Ovary (tissue), 3 donors: ENCODE results near the gene HSF5.

ENCODE experiments used
- EP300 ChIP-seq: sonication (generic); formaldehyde crosslinking; IDR thresholded peaks from one replicate; pipeline ENCODE4 v1.6.1; 2017; ENCODE audit warnings: antibody characterized with exemption
- POLR2A ChIP-seq: fragments of 450-650 bp; IDR thresholded peaks from one replicate; pipeline ENCODE4 v1.6.1; 2017; ENCODE audit warnings: antibody characterized with exemption, mild to moderate bottlenecking, moderate library complexity
- TF ChIP-seq, protein P1 (sequence below), 3 donors: fragments of 450-650 bp in 2 of 3; fragments of 200-600 bp in 1 of 3; IDR thresholded peaks; one replicate each; pipeline versions ENCODE4 v1.5.1 to v1.8.0; 2016 to 2022; ENCODE audit warnings: antibody characterized with exemption in 3 of 3, mild to moderate bottlenecking in 1 of 3
- donor health status: DM: no; HTN: no; CAD: no.

DNA sequence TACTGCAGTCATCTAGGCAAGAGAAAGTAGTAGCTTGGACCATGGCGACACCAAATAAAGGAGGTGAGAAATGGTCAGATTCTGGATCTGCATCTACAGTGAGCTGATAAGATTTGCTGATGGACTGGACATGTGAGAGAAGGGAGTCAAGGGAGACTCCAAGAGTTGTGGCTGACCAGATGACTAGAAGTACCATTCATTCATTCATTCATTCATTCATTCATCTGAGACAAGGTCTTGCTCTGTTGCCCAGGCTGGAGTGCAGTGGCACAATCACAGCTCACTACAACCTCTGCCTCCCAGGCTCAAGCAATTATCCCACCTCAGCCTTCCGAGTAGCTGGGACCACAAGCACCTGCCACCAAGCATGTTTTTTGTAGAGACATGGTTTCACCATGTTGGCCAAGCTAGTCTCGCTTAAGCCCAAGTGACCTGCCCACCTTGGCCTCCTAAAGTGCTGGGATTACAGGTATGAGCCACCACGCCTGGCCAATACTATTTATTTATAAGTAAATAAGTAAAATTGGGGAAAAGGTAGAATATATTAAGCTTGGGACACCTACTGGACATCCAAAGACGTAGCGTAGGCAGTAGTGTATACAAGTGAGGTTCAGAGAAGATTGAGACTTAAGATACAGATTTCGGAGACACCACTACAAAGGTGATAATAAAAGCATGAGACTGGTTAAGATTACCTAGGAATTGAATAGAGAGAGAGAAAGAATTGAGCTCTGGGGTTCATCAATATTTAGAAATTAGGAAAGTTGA, 55.2 kb downstream of the HSF5 start:
- TF ChIP-seq, protein P1, sequence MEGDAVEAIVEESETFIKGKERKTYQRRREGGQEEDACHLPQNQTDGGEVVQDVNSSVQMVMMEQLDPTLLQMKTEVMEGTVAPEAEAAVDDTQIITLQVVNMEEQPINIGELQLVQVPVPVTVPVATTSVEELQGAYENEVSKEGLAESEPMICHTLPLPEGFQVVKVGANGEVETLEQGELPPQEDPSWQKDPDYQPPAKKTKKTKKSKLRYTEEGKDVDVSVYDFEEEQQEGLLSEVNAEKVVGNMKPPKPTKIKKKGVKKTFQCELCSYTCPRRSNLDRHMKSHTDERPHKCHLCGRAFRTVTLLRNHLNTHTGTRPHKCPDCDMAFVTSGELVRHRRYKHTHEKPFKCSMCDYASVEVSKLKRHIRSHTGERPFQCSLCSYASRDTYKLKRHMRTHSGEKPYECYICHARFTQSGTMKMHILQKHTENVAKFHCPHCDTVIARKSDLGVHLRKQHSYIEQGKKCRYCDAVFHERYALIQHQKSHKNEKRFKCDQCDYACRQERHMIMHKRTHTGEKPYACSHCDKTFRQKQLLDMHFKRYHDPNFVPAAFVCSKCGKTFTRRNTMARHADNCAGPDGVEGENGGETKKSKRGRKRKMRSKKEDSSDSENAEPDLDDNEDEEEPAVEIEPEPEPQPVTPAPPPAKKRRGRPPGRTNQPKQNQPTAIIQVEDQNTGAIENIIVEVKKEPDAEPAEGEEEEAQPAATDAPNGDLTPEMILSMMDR (IDR thresholded peaks at IDR 0.05): no peak
- TF ChIP-seq EP300 (no peak), POLR2A (no peak)
